ENCODE results near the gene FUZ.
A peak's percentile ranks its signal among the peaks of the same experiment; 100 is the strongest.
"Not testable (repeated sequence)": the region's sequence is repeated elsewhere in the genome, so short reads cannot be mapped to it uniquely, and the experiment has no call there.

The FUZ gene

GRCh38 chr19:49833599-49833998 lies 20.5 kb upstream of the FUZ start:
- no peak for DNase-seq (ENCODE audit: low read depth in 4 of 4, low spot score in 1 of 4)

GRCh38 chr19:49832556-49832955 lies 19.5 kb upstream of the FUZ start:
- DNase-seq (ENCODE audit: low read depth in 4 of 4, low spot score in 1 of 4) = no peak

GRCh38 chr19:49831592-49831991 lies 18.5 kb upstream of the FUZ start:
- DNase-seq (ENCODE audit: low read depth in 4 of 4, low spot score in 1 of 4) = no peak

- no peak for DNase-seq (ENCODE audit: low read depth in 4 of 4, low spot score in 1 of 4)
These were observed 17.7 kb upstream of the FUZ start for GRCh38 chr19:49830766-49831165.

- no peak for DNase-seq (ENCODE audit: low read depth in 4 of 4, low spot score in 1 of 4)
These were observed 16.6 kb upstream of the FUZ start for GRCh38 chr19:49829721-49830120.

GRCh38 chr19:49829200-49829599 lies 16.1 kb upstream of the FUZ start:
- no peak for DNase-seq (ENCODE audit: low read depth in 4 of 4, low spot score in 1 of 4)

- DNase-seq (ENCODE audit: low read depth in 4 of 4, low spot score in 1 of 4) = no peak
These were observed 13.9 kb upstream of the FUZ start for GRCh38 chr19:49827034-49827433.

GRCh38 chr19:49824662-49825061 lies 11.6 kb upstream of the FUZ start:
- no peak for DNase-seq (ENCODE audit: low read depth in 4 of 4, low spot score in 1 of 4)

- DNase-seq (ENCODE audit: low read depth in 4 of 4, low spot score in 1 of 4) = no peak
These were observed 10.4 kb upstream of the FUZ start for GRCh38 chr19:49823472-49823871.

GRCh38 chr19:49820125-49820524 lies 7.0 kb upstream of the FUZ start:
- DNase-seq (ENCODE audit: low read depth in 4 of 4, low spot score in 1 of 4) = no peak

- not testable (repeated sequence) for DNase-seq (ENCODE audit: low read depth in 4 of 4, low spot score in 1 of 4)
These were observed 6.5 kb upstream of the FUZ start for GRCh38 chr19:49819452-49820115.

- no peak for DNase-seq (ENCODE audit: low read depth in 4 of 4, low spot score in 1 of 4)
These were observed 5.7 kb upstream of the FUZ start for GRCh38 chr19:49818649-49819370.

GRCh38 chr19:49817964-49818648 lies 5.0 kb upstream of the FUZ start, which contains the start of gene MED25:
Gene MED25, plus strand, starts transcription at chr19:49818289. Its CDS starts 53 bp downstream, at chr19:49818342.
- DNase-seq (ENCODE audit: low read depth in 4 of 4, low spot score in 1 of 4) = peak; percentile 69 to 82 (median 74)

- no peak for DNase-seq (ENCODE audit: low read depth in 4 of 4, low spot score in 1 of 4)
These were observed 3.5 kb upstream of the FUZ start for GRCh38 chr19:49816590-49816989.

GRCh38 chr19:49814010-49814409 lies 918 bp upstream of the FUZ start:
- DNase-seq (ENCODE audit: low read depth in 4 of 4, low spot score in 1 of 4) = no peak

GRCh38 chr19:49812452-49812996 lies 568 bp downstream of the FUZ start:
- no peak for DNase-seq (ENCODE audit: low read depth in 4 of 4, low spot score in 1 of 4)

- DNase-seq (ENCODE audit: low read depth in 4 of 4, low spot score in 1 of 4) = no peak
These were observed 1.8 kb downstream of the FUZ start for GRCh38 chr19:49811328-49811727.

- no peak for DNase-seq (ENCODE audit: low read depth in 4 of 4, low spot score in 1 of 4)
These were observed 3.1 kb downstream of the FUZ start for GRCh38 chr19:49809941-49810389.

- no peak for DNase-seq (ENCODE audit: low read depth in 4 of 4, low spot score in 1 of 4)
These were observed 3.7 kb downstream of the FUZ start for GRCh38 chr19:49809160-49809940.

GRCh38 chr19:49808711-49809159 lies 4.4 kb downstream of the FUZ start:
- peak; percentile 63 to 85 (median 77) for DNase-seq (ENCODE audit: low read depth in 4 of 4, low spot score in 1 of 4)
